Inferior parietal cortex (tissue), 1 donor: ENCODE measurements around the gene TLE3.

Experiments
- DNase-seq: peaks from one replicate; pipeline ENCODE4 v3.0.0-alpha.2; 2016; ENCODE audit errors: extremely low spot score

The TLE3 gene

GRCh38 chr15:70048578-70049514 is 48.9 kb downstream of the TLE3 start:
- DNase-seq: no peak

DNA sequence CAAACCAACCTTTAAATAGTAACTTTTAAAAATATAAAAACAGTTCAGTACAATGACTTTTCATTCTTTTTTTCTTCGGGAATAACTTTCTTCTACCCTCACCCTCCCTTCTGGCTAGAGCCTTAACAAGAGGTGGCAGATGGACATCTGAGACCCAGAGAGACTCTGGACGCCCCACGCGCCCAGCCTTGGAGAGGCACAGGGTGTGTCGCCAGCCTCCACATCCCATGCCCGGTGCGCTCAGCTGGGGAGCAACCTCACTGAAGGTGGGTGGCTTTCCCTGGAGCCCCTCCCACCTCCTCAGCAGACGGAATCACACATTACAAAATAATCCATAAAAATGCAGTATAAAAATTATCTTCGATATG is 49.5 kb downstream of the TLE3 start:
- DNase-seq: no peak

- DNase-seq: no peak
Observed at GRCh38 chr15:70047386-70048197, 50.1 kb downstream of the TLE3 start.

- DNase-seq: no peak
Observed at GRCh38 chr15:70046679-70047369, 50.9 kb downstream of the TLE3 start.

DNA sequence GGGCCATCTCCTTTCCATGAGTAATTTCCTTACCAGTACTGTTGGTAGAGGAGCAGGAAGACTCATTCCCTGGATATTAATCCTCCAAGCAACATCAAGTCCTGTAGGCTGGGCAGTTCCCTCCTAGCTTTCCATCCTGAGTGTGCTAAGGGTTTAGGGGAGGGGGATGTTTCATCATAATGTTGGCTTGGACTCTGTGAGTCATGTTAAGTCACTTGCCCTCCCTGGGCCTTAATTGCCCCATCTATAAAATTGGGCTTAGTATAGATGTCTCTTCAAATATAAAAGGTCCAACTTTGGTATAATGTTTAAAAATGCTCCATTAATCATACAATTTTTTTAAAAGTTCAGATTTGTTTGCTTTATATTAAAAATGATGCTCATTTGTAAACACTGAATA is 52.7 kb downstream of the TLE3 start:
- DNase-seq: no peak

- no peak for DNase-seq
Observed at GRCh38 chr15:70044168-70044567, 53.5 kb downstream of the TLE3 start.

GRCh38 chr15:70043590-70043989 is 54.1 kb downstream of the TLE3 start:
- no peak for DNase-seq

GRCh38 chr15:70042553-70043214 is 55.0 kb downstream of the TLE3 start:
- DNase-seq: no peak

DNA sequence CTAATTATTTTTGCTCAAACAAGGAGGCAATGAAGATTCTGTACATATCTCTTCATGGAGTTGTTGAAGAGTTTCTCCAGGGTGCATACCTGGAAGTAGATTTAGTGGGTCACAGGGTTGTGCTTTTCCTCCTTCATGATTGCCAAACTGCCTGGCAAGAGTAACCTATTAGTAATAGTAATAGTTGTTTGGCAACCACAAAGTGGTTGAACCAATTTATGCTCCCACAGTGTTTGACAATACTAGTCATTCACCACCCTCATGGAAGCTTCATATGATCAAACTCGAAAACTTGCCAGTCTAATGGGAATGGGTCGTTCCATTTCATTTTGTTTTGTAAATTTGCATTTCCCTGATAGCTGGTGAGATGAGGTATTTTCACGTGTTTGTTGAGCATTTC is 57.8 kb downstream of the TLE3 start:
- no peak for DNase-seq

- DNase-seq: no peak
Observed at GRCh38 chr15:70038730-70039392, 58.9 kb downstream of the TLE3 start.

DNA sequence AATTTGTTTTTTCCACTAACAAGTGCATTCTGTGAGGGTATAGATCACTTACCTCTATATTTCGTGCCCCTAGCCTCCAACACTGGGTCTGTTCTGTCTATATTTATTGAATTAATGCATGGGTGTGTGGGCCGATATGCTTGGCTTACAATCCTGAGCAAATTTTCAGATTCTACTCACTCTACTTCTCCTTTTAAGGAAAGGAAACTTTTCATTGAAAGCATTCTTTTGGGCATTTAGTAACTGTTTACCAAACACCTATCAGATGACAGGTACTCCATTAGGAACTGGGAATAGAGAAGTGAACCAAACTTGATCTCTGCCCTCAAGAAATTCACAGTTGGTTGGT is 60.5 kb downstream of the TLE3 start:
- DNase-seq: no peak

- DNase-seq: no peak
Observed at GRCh38 chr15:70036585-70037291, 61.0 kb downstream of the TLE3 start.

GRCh38 chr15:70035719-70036077 is 62.0 kb downstream of the TLE3 start:
- DNase-seq: no peak

GRCh38 chr15:70035051-70035718 is 62.5 kb downstream of the TLE3 start:
- no peak for DNase-seq

DNA sequence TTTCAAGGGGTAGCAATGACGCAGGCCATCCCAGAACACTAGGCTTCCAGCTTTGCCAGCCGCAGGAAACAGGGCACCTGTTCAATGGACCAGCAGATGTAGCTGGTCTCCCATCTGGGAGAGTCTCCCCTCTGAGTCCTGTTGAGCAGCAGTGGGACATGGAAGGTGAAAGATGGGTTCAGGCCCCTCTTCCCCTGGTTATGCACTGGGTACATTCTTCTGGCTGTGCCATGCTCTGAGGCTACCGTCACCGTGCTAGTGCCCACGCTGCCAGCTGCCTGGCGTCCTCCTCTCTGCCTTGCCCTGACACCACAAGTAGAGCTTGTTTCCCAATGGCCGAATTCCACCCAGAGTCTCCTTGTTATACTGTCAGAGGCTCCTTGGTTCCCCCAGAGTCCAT is 63.1 kb downstream of the TLE3 start:
- no peak for DNase-seq

GRCh38 chr15:70034141-70034540 is 63.6 kb downstream of the TLE3 start:
- no peak for DNase-seq

GRCh38 chr15:70033529-70034140 is 64.1 kb downstream of the TLE3 start:
- no peak for DNase-seq

GRCh38 chr15:70033109-70033508 is 64.6 kb downstream of the TLE3 start:
- no peak for DNase-seq

DNA sequence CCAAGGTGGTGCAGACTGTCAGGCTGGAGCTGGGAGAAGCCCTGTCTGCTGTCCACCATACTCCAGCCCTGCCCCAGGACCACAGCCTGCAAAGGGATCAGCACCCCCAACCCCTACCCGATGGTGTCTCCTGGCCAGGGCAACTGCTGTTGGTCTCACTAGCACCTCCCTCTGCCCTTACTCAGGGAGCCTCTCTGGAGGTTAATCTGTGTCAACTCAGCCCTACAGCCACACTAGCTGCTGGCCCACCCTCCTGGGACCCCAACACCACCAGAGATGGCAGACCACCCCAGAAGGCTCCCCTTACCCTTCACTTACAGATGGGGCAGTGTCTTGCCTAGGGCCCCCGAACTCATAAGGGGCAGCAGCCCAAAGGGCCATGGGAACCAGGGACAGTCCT is 65.2 kb downstream of the TLE3 start:
- no peak for DNase-seq

DNA sequence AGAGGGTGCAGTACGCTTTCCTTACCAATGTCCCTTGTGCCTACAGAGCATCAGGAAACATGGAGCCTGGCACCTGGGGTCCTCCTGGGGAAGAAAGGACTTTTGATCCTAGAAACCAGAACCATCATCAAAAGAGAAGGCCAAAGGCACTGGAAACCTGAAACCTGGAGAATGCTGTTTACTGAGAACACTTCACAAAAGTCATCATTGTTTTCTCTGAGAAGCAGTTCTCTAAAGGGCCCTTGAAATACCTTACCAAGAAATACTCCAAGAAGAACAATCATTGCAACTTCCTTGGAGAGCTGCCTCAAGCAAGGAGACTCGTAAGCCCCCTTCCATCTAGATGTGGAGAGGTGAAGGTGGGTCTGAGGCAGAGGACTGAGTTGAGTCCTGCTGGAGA is 66.0 kb downstream of the TLE3 start:
- DNase-seq: no peak
